Liver (tissue), 9 donors: ENCODE data around the gene RFX4. TPM values are rescaled to one million over a fixed set of nuclear protein-coding genes. Genes with fewer than 3 reads are reported as not detected.

Experiments used
- DNase-seq: peaks from one replicate; pipeline ENCODE4 v3.0.0-alpha.2; 2017; ENCODE audit warnings: low spot score
- H3K27ac ChIP-seq, 2 donors: one replicate each; pipeline ENCODE4 v1.7.0; 2013; ENCODE audit warnings: inconsistent platforms in 2 of 2, low read length in 2 of 2, control low read depth in 1 of 2, low read depth in 1 of 2, mild to moderate bottlenecking in 1 of 2
- H3K27me3 ChIP-seq, 4 donors: one replicate each; pipeline versions ENCODE4 v1.6.1 to v1.7.0; 2013; ENCODE audit warnings: low read length in 3 of 4, inconsistent platforms in 1 of 4, mild to moderate bottlenecking in 1 of 4, moderate library complexity in 1 of 4; ENCODE audit not compliant: control insufficient read depth in 4 of 4, insufficient read depth in 4 of 4
- H3K36me3 ChIP-seq, 4 donors: one replicate each; pipeline versions ENCODE4 v1.6.1 to v1.7.0; 2013; ENCODE audit warnings: low read length in 3 of 4, mild to moderate bottlenecking in 3 of 4, low read depth in 1 of 4, moderate library complexity in 1 of 4; ENCODE audit not compliant: control insufficient read depth in 4 of 4, insufficient read depth in 3 of 4
- H3K4me1 ChIP-seq, 4 donors: one replicate each; pipeline versions ENCODE4 v1.6.1 to v1.7.0; 2013; ENCODE audit warnings: low read length in 3 of 4, mild to moderate bottlenecking in 3 of 4, moderate library complexity in 1 of 4; ENCODE audit not compliant: control insufficient read depth in 4 of 4, insufficient read depth in 4 of 4
- H3K4me3 ChIP-seq, 3 donors: one replicate each; pipeline versions ENCODE4 v1.6.1 to v1.7.0; 2013; ENCODE audit warnings: low read length in 3 of 3, control low read depth in 1 of 3, low read depth in 1 of 3, mild to moderate bottlenecking in 1 of 3
- H3K9ac ChIP-seq, 2 donors: one replicate each; pipeline ENCODE4 v1.7.0; 2013; ENCODE audit warnings: low read length in 2 of 2, mild to moderate bottlenecking in 2 of 2, moderate library complexity in 2 of 2, control low read depth in 1 of 2, low read depth in 1 of 2
- H3K9me3 ChIP-seq, 4 donors: one replicate each; pipeline versions ENCODE4 v1.6.1 to v1.7.0; 2013; ENCODE audit warnings: low read length in 3 of 4; ENCODE audit not compliant: control insufficient read depth in 4 of 4
- ATF3 ChIP-seq: IDR thresholded peaks from 2 replicates; pipeline ENCODE4 v1.6.1; 2016; ENCODE audit warnings: antibody characterized with exemption
- CTCF ChIP-seq: fragments of 150-350 bp; IDR thresholded peaks from 2 replicates; pipeline ENCODE4 v1.5.1; 2017; ENCODE audit warnings: improper control_type of control experiment, low read depth, low read length; ENCODE audit not compliant: missing input control
- EGR1 ChIP-seq, 2 donors: IDR thresholded peaks; 2 replicates each; pipeline ENCODE4 v1.6.1; 2016 to 2018; ENCODE audit warnings: antibody characterized with exemption in 2 of 2, low read depth in 2 of 2
- FOXA1 ChIP-seq: IDR thresholded peaks from 2 replicates; pipeline ENCODE4 v1.6.1; 2016; ENCODE audit warnings: antibody characterized with exemption
- GABPA ChIP-seq, 2 donors: IDR thresholded peaks in 1 of 2; conservative IDR thresholded peaks in 1 of 2; 2 replicates each; pipeline ENCODE4 v1.6.1; 2016; ENCODE audit warnings: antibody characterized with exemption in 2 of 2, mild to moderate bottlenecking in 1 of 2, moderate library complexity in 1 of 2
- HNF4A ChIP-seq, 2 donors: conservative IDR thresholded peaks; 2 replicates each; pipeline ENCODE4 v1.6.1; 2016; ENCODE audit warnings: antibody characterized with exemption in 2 of 2, mild to moderate bottlenecking in 2 of 2
- HNF4G ChIP-seq: IDR thresholded peaks from 2 replicates; pipeline ENCODE4 v1.6.1; 2016; ENCODE audit warnings: antibody characterized with exemption
- JUND ChIP-seq, 2 donors: IDR thresholded peaks; 2 replicates each; pipeline ENCODE4 v1.6.1; 2016; ENCODE audit warnings: antibody characterized with exemption in 2 of 2
- NR2F2 ChIP-seq: IDR thresholded peaks from 2 replicates; pipeline ENCODE4 v1.6.1; 2016; ENCODE audit warnings: antibody characterized with exemption
- RAD21 ChIP-seq, 2 donors: IDR thresholded peaks; 2 replicates each; pipeline ENCODE4 v1.6.1; 2016; ENCODE audit warnings: antibody characterized with exemption in 2 of 2, mild to moderate bottlenecking in 2 of 2
- RXRA ChIP-seq, 2 donors: IDR thresholded peaks; 2 replicates each; pipeline ENCODE4 v1.6.1; 2017 to 2018; ENCODE audit warnings: antibody characterized with exemption in 2 of 2, mild to moderate bottlenecking in 1 of 2
- TAF1 ChIP-seq: conservative IDR thresholded peaks from 2 replicates; pipeline ENCODE4 v1.6.1; 2016; ENCODE audit warnings: antibody characterized with exemption, mild to moderate bottlenecking
- WGBS: extraction: QIAGEN DNeasy Blood & Tissue Kit; methylation state at CpG from one replicate; pipeline ENCODE4 v1.1.7; 2013; 5-methylcytosine and 5-hydroxymethylcytosine counted together
- polyA plus RNA-seq, 2 donors: library from polyadenylated mRNA; stranded (reverse) in 1 of 2; unstranded in 1 of 2; fragments of 200-250 nt in 1 of 2; fragments of >200 nt in 1 of 2; fragmentation: Nextera tagmentation in 1 of 2; extraction: Ambion mirVana in 1 of 2; gene quantifications; one replicate each; pipeline versions ENCODE4 v1.2.1 to v1.2.3, GENCODE V29; 2013 to 2015
- total RNA-seq, 2 donors: library from RNA; depleted of rRNA; stranded (reverse); fragments of >200 nt; gene quantifications; one replicate each; pipeline ENCODE4 v1.2.3, GENCODE V29; 2014
- donor health status: healthy.
- donor health status: healthy.
- donor health status: healthy.
- donor health status: healthy.
- donor health status: healthy.

RFX4 gene
- total and polyA plus RNA-seq, 4 donors = not detected

GRCh38 chr12:106782619-106783018 is 199.8 kb downstream of the RFX4 start:
- 45% methylated on average over 1 of the region's 1 CpG for WGBS
- TF ChIP-seq RXRA (IDR thresholded peaks at IDR 0.05) = no peak
- TF ChIP-seq ATF3 = no peak
- no peak for TF ChIP-seq EGR1 (IDR thresholded peaks at IDR 0.05; ENCODE audit: low read depth in 2 of 2)
- TF ChIP-seq HNF4G = no peak
- no peak for TF ChIP-seq NR2F2
- no peak for TF ChIP-seq FOXA1
- TF ChIP-seq GABPA (IDR thresholded peaks at IDR 0.05 in 1 of 2, conservative IDR thresholded peaks at IDR 0.05 in 1 of 2) = no peak
- TF ChIP-seq HNF4A (conservative IDR thresholded peaks at IDR 0.05) = no peak
- TF ChIP-seq RAD21 (IDR thresholded peaks at IDR 0.05) = no peak
- no peak for TF ChIP-seq CTCF
- H3K27ac ChIP-seq = peak overlapping the region in 1 of 2 donors; percentile 57
- no peak overlapping the region for H3K9ac ChIP-seq
- no peaks in the 10 kb centered on the region for H3K27me3 ChIP-seq
- H3K36me3 ChIP-seq = peaks cover 0 to 5% (median 4%) of the 10 kb centered on the region in 4 donors
- H3K4me1 ChIP-seq = peaks cover 7 to 24% (median 9%) of the 10 kb centered on the region in 4 donors
- H3K4me3 ChIP-seq = no peak overlapping the region
- DNase-seq = no peak
- H3K9me3 ChIP-seq = no peaks in the 10 kb centered on the region

- Histone ChIP-seq H3K27me3 (no peaks in the 10 kb centered on the region), H3K4me3 (no peak overlapping the region), H3K4me1 (peaks cover 7 to 19% (median 12%) of the 10 kb centered on the region in 4 donors), H3K27ac (no peak overlapping the region), H3K9me3 (no peaks in the 10 kb centered on the region), H3K9ac (no peak overlapping the region), H3K36me3 (peaks cover 0 to 5% (median 4%) of the 10 kb centered on the region in 4 donors)
- WGBS = 89% methylated on average over 5 of the region's 5 CpGs
- DNase-seq = no peak
- TF ChIP-seq HNF4A (conservative IDR thresholded peaks at IDR 0.05) (no peak), JUND (IDR thresholded peaks at IDR 0.05) (no peak), TAF1 (no peak)
These were observed 200.7 kb downstream of the RFX4 start for GRCh38 chr12:106783515-106783914.

- H3K9ac ChIP-seq = no peak overlapping the region
- WGBS = 82% methylated on average over 2 of the region's 2 CpGs
- peaks cover 0 to 8% (median 7%) of the 10 kb centered on the region in 4 donors for H3K4me1 ChIP-seq
- no peaks in the 10 kb centered on the region for H3K9me3 ChIP-seq
- H3K36me3 ChIP-seq = peaks cover 0 to 12% (median 7%) of the 10 kb centered on the region in 4 donors
- no peak overlapping the region for H3K4me3 ChIP-seq
- H3K27ac ChIP-seq = no peak overlapping the region
- DNase-seq = no peak
- TF ChIP-seq RAD21 (IDR thresholded peaks at IDR 0.05) (peak in 1 of 2 donors; percentile 44), JUND (IDR thresholded peaks at IDR 0.05) (no peak)
- H3K27me3 ChIP-seq = no peaks in the 10 kb centered on the region
These were observed 207.2 kb downstream of the RFX4 start for GRCh38 chr12:106790020-106790419.

GRCh38 chr12:106791531-106791930 is 208.7 kb downstream of the RFX4 start:
- H3K27ac ChIP-seq = no peak overlapping the region
- no peak overlapping the region for H3K4me3 ChIP-seq
- peaks cover 0 to 8% (median 7%) of the 10 kb centered on the region in 4 donors for H3K4me1 ChIP-seq
- H3K27me3 ChIP-seq = no peaks in the 10 kb centered on the region
- no peak for DNase-seq
- H3K36me3 ChIP-seq = peaks cover 0 to 12% (median 4%) of the 10 kb centered on the region in 4 donors
- TF ChIP-seq GABPA (IDR thresholded peaks at IDR 0.05 in 1 of 2, conservative IDR thresholded peaks at IDR 0.05 in 1 of 2) (no peak), NR2F2 (no peak), HNF4A (conservative IDR thresholded peaks at IDR 0.05) (no peak)
- no peak overlapping the region for H3K9ac ChIP-seq
- H3K9me3 ChIP-seq = no peaks in the 10 kb centered on the region
